ENCODE measurements around the gene FAM83D. TPM values are rescaled to one million over a fixed set of nuclear protein-coding genes. Genes with fewer than 3 reads are reported as not detected.

Gene FAM83D
- total RNA-seq, 4 donors from 2014 or later: 6.3 to 13.5 (median 7.8) TPM

DNA sequence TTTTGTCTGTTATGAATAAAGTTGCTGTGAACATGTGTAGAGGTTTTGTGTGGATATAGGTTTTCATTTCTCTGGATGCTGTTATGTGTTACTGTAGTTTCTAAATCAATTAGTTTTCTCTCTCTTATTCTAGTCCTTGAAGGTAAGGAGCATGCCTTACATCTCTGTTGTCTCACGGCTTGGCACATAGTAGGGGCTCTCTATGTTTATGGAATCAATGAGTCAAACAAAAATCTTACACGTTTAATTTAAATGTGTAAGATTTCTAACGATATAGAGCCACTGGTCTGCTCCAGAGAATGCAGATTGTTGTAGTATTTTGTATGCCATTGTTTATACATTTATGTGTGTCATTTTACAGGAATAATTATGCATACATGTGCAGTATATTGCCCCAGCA lies 20.6 kb downstream of the FAM83D start:
- Histone ChIP-seq H3K4me3 (no peak overlapping the region), H3K36me3 (no peaks in the 10 kb centered on the region)

DNA sequence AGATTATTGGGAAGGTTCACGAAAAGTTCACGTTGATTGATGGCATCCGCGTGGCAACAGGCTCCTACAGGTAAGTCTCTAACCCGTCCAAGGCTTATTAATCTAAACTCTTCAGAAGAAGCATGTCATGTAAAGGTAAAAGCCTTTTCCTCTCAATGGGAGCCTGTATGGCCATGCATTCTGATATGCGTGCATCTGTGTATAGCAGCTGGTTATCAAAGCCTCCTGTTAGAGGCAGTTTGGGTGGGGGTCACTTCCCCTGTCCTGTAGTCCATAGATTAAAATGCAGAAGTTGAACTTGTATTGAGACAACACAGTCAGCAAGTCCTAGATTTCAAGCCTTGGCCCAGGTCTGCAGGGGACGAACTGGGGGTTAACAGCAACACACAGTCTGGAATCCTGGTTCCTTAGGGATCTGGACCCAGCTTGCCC lies 21.7 kb downstream of the FAM83D start:
- H3K36me3 ChIP-seq: no peaks in the 10 kb centered on the region
- no peak overlapping the region for H3K27ac ChIP-seq
- no peak for DNase-seq

More for the DNA sequence above, 20.6 kb downstream of the FAM83D start:
- H3K27ac ChIP-seq: no peak overlapping the region
- no peaks in the 10 kb centered on the region for H3K9me3 ChIP-seq
- H3K4me1 ChIP-seq: no peaks in the 10 kb centered on the region
- TF ChIP-seq CTCF (IDR thresholded peaks at IDR 0.05) (no peak), POLR2A (IDR thresholded peaks at IDR 0.05) (no peak)
- H3K27me3 ChIP-seq: no peaks in the 10 kb centered on the region
- no peak for DNase-seq

GRCh38 chr20:38950254-38950653 lies 24.0 kb downstream of the FAM83D start:
- Histone ChIP-seq H3K27me3 (no peaks in the 10 kb centered on the region), H3K27ac (no peak overlapping the region), H3K4me3 (no peak overlapping the region), H3K9me3 (no peaks in the 10 kb centered on the region), H3K4me1 (no peaks in the 10 kb centered on the region), H3K36me3 (no peaks in the 10 kb centered on the region)
- no peak for DNase-seq
- TF ChIP-seq CTCF (IDR thresholded peaks at IDR 0.05) (no peak), POLR2A (IDR thresholded peaks at IDR 0.05) (no peak)

More for the DNA sequence above, 21.7 kb downstream of the FAM83D start:
- no peaks in the 10 kb centered on the region for H3K4me1 ChIP-seq
- H3K27me3 ChIP-seq: no peaks in the 10 kb centered on the region
- no peaks in the 10 kb centered on the region for H3K9me3 ChIP-seq
- no peak for TF ChIP-seq CTCF (IDR thresholded peaks at IDR 0.05)
- TF ChIP-seq POLR2A (IDR thresholded peaks at IDR 0.05): no peak
- no peak overlapping the region for H3K4me3 ChIP-seq

GRCh38 chr20:38951611-38952010 lies 25.4 kb downstream of the FAM83D start:
- TF ChIP-seq POLR2A (IDR thresholded peaks at IDR 0.05): no peak
- no peak for TF ChIP-seq CTCF (IDR thresholded peaks at IDR 0.05)
- Histone ChIP-seq H3K4me3 (no peak overlapping the region), H3K27me3 (no peaks in the 10 kb centered on the region), H3K36me3 (no peaks in the 10 kb centered on the region), H3K4me1 (no peaks in the 10 kb centered on the region), H3K9me3 (no peaks in the 10 kb centered on the region), H3K27ac (no peak overlapping the region)
- DNase-seq: no peak

GRCh38 chr20:38952153-38952552 lies 25.9 kb downstream of the FAM83D start:
- Histone ChIP-seq H3K9me3 (no peaks in the 10 kb centered on the region), H3K27me3 (no peaks in the 10 kb centered on the region), H3K27ac (no peak overlapping the region), H3K4me3 (no peak overlapping the region), H3K4me1 (no peaks in the 10 kb centered on the region), H3K36me3 (no peaks in the 10 kb centered on the region)
- no peak for TF ChIP-seq CTCF (IDR thresholded peaks at IDR 0.05)
- no peak for TF ChIP-seq POLR2A (IDR thresholded peaks at IDR 0.05)
- DNase-seq: no peak
